Skin epidermis (tissue), 12 donors: ENCODE results near the gene GTF2IRD2.
A peak's percentile ranks its signal among the peaks of the same experiment; 100 is the strongest.
"Not testable (repeated sequence)": the region's sequence is repeated elsewhere in the genome, so short reads cannot be mapped to it uniquely, and the experiment has no call there.

Experiments
- H3K27ac ChIP-seq, 21 experiments: fragments of 200-600 bp; sonication (generic) in 11 of 21; one replicate each; pipeline ENCODE4 v1.5.0; 2020; ENCODE audit warnings: mild to moderate bottlenecking in 3 of 21, inconsistent platforms in 2 of 21, moderate library complexity in 2 of 21
- H3K4me3 ChIP-seq, 7 experiments: fragments of 200-600 bp; sonication (generic) in 2 of 7; one replicate each; pipeline ENCODE4 v1.5.0; 2020; ENCODE audit warnings: inconsistent platforms in 2 of 7, mild to moderate bottlenecking in 2 of 7, moderate library complexity in 1 of 7

Gene GTF2IRD2

DNA sequence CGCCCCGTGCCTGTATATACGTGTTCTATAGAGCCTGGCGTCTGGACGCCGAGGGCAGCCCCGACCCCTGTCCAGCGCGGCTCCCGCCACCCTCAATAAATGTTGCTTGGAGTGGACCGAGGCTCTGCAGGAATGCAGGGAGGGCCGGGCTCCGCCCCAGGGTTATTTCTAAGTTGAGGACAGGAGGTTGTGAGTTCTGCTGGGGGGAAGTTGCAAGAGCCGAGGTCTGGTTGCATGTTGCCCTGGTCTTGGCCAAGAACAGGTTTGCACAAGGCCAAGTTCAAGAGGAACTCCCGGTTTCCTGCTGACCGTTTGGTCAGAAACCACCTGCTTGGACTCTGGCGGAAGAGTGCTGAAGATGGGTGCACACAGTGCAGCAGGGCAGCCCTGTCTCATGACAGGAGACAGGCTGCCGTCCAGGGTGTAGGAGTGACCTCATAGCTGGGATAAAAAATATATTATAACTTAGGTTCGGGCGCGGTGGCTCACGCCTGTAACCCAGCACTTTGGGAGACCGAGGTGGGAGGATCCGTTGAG is 62.1 kb downstream of the GTF2IRD2 start:
- H3K27ac ChIP-seq, H3K4me3 ChIP-seq: not testable (repeated sequence)

DNA sequence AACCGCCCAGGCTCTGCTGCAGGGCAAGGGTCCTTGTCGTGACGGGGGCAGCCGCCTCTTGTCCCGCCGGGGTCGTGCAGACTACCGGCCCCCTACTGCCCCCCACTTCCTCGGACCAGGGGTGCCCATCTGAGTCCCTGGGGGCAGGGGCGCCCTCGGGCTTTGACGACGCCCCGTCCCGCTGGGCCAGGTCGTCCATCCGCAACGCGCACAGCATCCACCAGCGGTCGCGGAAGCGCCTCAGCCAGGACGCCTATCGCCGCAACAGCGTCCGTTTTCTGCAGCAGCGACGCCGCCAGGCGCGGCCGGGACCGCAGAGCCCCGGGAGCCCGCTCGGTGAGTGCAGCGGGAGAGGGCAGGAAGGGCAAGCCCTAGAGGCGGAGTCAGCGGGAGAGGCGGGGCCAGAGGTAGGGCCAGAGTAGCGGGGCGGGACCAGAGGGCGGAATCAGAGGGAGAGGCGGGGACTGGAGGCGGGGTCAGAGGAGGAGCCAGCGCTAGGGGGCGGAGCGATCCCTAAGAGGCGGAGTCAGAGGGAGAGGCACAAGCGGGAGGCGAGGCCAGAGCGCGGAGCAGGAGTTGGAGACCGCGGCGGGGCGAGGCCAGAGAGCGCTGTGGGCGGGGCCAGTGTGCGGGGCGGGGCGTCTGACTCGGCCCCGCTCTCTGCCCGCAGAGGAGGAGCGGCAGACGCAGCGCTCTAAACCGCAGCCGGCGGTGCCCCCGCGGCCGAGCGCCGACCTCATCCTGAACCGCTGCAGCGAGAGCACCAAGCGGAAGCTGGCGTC is 62.8 kb downstream of the GTF2IRD2 start:
- H3K27ac ChIP-seq = peak overlapping the region in 3 of 21 experiments; percentile 14 to 40 (median 29)
- H3K4me3 ChIP-seq = peak overlapping the region; percentile 10 to 34 (median 22)

DNA sequence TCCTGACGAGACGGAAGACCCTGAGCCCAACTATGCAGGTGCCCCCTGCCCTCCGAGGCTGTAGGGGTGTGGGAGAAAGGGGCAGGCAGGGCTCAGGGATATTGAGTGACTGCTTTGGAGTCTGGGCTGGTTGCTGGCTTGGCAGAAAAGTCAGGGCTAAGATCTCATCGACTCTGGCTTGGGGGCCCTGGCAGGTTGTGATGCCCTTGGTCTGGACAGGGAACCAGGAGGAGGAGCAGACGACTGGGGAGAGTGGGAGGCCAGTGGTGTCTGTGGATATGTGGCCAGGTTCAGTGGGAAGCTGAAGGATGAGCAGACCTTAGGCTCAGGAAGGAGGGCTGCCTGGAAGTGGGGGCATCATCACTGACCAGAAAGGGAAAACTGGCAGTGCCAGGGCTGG is 67.8 kb downstream of the GTF2IRD2 start:
- H3K27ac ChIP-seq, H3K4me3 ChIP-seq: not testable (repeated sequence)

DNA sequence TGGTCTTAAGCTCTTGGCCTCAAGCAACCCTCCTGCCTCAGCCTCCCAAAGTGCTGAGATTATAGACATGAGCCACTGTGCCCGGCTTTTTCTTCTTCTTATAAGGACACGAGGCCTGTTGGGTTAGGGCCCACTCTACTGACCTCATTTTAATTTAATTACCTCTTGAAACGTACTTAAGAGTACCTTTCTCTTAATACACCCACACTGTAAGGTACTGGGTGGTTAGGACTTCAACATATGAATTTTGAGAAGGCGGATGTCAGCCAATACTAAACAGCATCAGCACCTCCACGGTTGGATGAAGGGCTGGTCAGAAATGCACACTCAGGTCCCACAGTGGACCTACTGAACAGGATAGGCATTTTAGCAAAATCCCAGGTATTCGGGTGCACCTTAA is 69.7 kb downstream of the GTF2IRD2 start:
- not testable (repeated sequence) for H3K4me3 ChIP-seq, H3K27ac ChIP-seq

DNA sequence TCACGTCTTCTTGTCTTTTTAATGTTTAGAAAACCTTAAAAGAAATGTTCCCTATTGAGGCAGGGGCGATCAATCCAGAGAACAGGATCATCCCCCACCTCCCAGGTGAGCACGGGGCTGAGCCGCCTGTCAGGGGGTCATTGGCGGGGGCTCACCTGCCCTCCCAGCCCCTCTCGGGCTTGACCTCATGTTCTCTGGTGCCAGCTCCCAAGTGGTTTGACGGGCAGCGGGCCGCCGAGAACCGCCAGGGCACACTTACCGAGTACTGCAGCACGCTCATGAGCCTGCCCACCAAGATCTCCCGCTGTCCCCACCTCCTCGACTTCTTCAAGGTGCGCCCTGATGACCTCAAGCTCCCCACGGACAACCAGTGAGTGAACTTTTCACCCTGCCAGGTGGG is 72.4 kb downstream of the GTF2IRD2 start:
- not testable (repeated sequence) for H3K27ac ChIP-seq, H3K4me3 ChIP-seq

DNA sequence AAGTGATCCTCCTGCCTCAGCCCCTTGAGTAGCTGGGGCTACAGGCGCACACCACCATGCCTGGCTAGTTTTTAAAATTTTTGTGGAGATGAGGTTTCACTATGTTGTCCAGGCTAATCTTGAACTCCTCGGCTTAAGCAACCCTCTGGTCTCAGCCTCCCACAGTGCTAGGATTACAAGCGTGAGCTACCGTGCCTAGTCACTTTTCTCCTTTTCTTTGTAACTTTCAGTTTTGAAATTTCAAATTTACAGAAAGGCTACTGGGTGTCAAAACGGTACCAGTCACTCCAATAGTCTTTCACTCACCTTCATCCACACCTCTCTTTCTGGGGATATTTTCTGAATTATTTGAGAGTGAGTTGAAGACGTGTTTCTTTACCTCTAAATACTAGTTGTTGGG is 76.3 kb downstream of the GTF2IRD2 start:
- not testable (repeated sequence) for H3K27ac ChIP-seq, H3K4me3 ChIP-seq

DNA sequence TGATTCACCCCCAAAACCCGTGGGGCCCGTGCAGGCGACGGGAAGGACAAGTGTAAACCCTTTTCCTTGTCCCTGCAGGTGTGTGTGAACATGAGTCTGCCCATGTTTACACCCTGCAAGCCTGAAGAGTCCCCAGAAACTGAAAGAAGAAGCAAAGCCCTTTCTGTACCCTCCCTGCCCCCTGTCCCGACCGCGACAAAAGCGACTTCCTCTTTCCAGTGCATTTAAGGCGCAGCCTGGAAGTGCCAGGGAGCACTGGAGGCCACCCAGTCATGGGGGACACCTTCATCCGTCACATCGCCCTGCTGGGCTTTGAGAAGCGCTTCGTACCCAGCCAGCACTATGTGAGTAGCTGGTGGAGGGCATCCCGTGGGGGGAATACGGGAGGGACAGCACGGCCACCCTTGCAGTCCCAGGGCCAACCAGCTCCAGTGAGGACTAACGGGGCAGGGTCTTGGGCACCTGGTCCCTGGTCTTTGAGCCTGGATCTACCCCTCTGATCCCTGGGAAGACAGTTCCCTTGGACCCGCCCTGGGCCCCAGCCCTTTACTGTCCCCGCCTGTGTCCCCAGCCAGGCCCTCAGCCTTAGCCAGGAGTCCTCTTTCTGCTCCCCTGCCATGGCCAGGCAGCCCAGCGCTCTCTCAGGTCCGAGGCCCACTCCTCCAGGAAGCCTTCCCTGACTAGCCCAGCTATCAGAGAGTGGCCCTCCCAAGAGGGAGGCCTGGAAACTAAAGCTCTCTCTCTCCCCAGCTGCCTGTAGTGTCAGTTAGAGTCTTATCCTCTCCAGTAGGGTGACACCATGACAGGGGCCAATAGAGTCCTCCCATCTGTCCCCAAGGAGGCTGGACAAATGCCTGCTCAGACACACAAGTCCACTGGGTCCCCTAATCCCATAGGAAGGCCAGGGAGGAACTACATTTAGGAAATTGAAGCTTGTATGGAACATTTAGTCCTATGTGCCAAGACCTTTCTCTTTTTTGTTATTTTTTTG is 77.3 kb downstream of the GTF2IRD2 start, which contains the start of gene NCF1:
NCF1 (plus strand) TSS at position 252 of the 991 bp plus-strand sequence; CDS start at position 273, 21 bp downstream.
- H3K27ac ChIP-seq, H3K4me3 ChIP-seq: not testable (repeated sequence)

DNA sequence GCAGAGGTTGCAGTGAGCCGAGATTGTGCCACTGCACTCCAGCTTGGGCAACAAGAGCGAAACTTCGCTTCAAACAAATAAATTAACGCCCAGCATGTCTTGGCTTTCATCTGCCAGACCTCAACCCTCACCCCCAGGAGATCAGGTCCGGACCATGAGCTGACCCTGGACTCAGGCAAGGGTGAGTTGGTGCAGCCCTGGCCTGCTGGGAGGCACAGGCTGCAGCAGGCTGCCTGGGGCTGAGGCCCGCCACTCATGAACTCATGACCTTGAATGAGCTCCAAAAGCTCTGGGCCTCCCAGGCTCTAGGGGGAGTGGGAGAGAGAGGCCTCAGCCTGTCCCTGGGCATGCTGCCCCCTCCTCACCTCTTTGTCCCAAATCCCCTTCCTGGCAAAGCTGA is 79.3 kb downstream of the GTF2IRD2 start:
- H3K27ac ChIP-seq, H3K4me3 ChIP-seq: not testable (repeated sequence)

DNA sequence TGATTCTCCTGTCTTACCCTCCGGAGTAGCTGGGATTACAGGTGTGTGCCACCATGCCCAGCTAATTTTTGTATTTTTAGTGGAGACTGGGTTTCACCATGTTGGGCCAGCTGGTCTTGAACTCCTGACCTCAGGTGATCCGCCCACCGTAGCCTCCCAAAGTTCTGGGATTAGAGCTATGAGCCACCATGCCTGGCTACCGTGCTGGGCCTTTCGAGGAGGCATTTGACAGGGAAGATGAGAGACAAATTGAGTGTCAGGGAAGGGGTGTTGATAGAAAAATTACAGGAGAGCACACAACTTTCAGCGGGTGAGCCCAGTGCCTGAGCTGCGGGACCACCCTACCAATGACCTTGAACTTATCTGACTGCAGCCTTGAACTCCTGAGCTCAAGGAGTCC is 81.3 kb downstream of the GTF2IRD2 start:
- not testable (repeated sequence) for H3K27ac ChIP-seq, H3K4me3 ChIP-seq

DNA sequence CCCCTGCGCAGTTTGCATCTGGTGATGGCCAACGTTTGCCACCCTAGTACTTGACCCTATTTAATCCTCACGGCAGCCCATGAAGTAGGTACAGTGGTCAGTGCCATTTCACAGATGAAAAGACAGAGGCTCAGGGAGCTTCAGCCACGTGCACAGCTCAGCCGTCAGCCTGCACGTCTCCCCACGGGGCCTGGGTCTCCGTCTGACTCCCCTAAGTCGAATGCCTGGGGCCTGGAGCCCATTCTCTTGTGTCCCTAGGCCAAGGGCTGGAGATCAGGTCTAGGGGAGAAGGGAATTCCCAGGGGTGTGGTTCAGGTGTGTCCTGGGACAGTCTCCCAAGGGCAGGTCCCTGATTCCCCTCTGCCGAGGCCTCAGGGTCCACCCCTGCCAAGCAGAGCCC is 84.4 kb downstream of the GTF2IRD2 start:
- not testable (repeated sequence) for H3K4me3 ChIP-seq, H3K27ac ChIP-seq

DNA sequence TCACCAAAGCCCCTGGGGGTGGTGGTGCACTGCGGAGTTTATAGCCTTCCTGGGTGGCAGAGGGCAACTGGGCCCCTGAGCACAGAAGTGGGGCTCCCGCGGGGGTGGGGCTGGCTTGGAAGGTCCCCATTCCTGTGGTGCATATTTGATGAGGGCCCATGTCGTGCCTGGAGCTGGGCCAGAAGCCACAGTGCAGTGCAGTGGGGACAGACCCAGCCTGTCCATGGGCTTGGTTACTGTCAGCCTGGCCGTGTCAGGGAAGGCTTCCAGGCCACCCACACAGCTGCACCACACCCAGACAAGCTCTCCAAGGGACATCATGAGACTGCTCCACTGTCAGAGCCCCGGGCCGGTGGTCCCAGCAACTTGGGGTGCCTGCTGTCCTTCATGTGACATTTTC is 84.9 kb downstream of the GTF2IRD2 start:
- not testable (repeated sequence) for H3K27ac ChIP-seq, H3K4me3 ChIP-seq

DNA sequence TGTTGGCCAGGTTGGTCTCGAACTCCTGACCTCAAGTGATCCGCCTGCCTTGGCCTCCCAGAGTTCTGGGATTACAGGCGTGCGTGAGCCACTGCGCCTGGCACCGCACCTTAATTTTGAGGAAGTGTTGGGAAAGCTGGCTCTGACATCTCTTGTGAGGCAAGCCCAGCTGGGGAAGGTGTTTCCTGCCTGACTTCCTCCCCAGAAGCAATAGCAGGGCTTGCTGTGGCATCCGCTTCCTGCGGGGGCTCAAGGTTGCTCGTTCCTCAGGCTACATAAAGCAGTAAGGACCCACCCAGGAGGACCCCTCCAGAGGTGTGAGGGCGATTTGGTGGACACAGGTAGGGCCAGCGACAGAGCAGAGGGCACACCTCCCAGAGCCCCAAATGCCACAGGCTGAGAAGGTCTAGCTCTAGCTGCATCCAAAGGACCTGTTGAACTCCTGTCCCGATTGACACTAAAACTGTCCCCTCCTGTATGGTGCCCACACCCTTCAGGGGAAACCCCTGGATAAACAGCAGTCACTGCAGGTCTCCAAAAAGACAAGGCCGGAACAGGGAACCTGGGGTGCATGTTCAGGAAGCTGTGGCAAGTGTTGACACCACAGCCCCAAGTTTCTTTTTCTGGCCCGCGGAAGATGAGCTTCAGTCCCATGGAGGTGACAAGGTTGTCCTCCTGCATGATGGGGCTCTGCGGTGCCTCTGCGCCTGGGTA is 86.0 kb downstream of the GTF2IRD2 start:
- not testable (repeated sequence) for H3K27ac ChIP-seq, H3K4me3 ChIP-seq

DNA sequence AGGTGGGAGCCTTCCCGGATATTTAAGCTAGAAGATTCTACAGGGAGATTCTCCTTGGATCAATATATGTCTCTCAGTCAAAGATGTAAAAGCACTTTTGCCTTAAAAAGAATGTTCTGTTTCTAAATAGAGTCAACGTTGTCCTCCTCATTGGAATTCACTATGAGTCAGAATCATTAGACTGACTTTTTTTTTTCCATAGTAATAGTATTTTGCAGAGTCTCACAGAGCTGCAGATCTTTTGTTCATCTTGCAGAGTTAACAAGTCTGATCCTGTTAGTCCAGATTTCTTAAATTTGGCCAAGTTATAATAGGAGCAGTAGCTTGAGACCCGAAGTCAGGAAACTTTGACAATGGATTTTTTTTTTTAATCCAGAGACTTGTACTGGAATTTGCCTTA is 92.4 kb downstream of the GTF2IRD2 start:
- not testable (repeated sequence) for H3K4me3 ChIP-seq, H3K27ac ChIP-seq

DNA sequence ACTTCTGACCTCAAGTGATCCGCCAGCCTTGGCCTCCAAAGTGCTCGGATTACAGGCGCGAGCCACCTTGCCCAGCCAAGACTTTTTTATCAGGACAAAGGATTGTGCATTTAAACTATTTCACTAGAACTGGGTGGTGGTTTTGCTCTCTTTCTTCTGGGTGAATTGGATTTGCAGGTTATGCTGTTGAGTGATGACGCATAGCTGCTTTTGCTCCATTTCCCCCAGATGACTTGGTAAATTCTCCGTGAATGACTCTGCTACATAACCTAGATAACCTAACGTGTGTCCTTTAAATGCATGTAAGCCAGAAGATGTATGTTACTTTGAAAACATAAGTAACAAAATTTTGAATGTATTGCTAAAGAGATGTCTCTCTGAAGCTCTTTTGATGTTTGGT is 93.1 kb downstream of the GTF2IRD2 start:
- not testable (repeated sequence) for H3K27ac ChIP-seq, H3K4me3 ChIP-seq

DNA sequence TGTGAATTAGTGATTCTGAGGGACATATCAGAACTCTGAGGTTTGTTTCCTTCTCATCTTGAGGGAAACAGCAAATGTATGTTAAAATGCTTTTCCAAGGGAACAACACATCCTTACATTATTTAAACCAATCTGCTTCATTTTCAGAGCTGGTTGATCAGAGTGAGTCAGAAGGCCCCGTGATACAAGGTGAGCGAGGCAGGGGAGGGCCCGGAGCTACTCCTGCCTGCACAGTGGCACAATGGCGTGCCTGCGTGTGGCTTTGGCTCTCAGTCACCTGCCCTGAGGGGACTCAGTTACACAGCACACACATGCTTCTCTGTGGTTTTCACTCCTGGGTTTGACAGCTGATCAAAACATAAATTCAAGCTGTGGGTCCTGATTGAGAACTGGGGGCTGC is 94.7 kb downstream of the GTF2IRD2 start:
- not testable (repeated sequence) for H3K4me3 ChIP-seq, H3K27ac ChIP-seq

DNA sequence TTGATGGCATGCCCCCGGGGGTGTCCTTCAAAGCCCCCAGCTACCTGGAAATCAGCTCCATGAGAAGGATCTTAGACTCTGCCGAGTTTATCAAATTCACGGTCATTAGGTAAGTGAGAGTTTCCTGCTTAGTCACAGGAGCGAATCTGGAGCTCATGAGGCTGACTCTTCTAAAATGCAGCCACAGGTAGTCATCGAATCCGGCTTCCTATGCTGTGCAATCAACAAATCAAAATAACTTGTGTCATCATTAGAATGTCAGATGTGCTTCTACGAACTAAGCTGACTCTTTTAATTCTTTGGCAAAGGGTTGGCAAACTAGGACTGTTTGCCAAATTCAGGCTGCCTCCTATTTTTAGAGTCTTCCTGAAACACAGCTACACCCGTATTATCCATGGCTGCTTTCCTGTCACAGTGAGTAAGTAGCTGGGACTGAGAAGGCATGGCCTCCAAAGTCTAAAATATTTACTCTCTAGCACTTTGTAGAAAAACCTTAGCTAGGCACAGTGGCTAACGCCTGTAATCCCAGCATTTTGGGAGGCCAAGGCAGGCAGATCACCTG is 97.4 kb downstream of the GTF2IRD2 start:
- not testable (repeated sequence) for H3K4me3 ChIP-seq, H3K27ac ChIP-seq
